RWPE2 (cell line): ENCODE data around the gene SLC8A2.
A peak's percentile ranks its signal among the peaks of the same experiment; 100 is the strongest.

ENCODE experiments used
- ATAC-seq: fragments of 200-7000 bp; cut with Tn5 transposase; 3 replicates; pipeline ENCODE4 v1.9.1; 2021; ENCODE audit warnings: low read depth
- DNase-seq: peaks from one replicate; pipeline ENCODE4 v3.0.0-alpha.2; 2020; ENCODE audit warnings: low spot score
- H3K27ac ChIP-seq: fragments of 450-650 bp; 2 replicates; pipeline ENCODE4 v1.5.1; 2017; ENCODE audit warnings: mild to moderate bottlenecking; ENCODE audit not compliant: poor library complexity, severe bottlenecking
- H3K27me3 ChIP-seq: fragments of 250-450 bp; sonication (Bioruptor Pico); 2 replicates; pipeline ENCODE4 v1.5.1; 2021; ENCODE audit warnings: mild to moderate bottlenecking, moderate library complexity; ENCODE audit not compliant: insufficient read depth, poor library complexity, severe bottlenecking
- H3K36me3 ChIP-seq: fragments of 250-450 bp; sonication (Bioruptor Pico); 2 replicates; pipeline ENCODE4 v1.5.1; 2020; ENCODE audit warnings: low read depth, mild to moderate bottlenecking, moderate library complexity
- H3K4me1 ChIP-seq: fragments of 250-450 bp; sonication (Bioruptor Pico); 2 replicates; pipeline ENCODE4 v1.5.1; 2021; ENCODE audit warnings: mild to moderate bottlenecking, moderate library complexity; ENCODE audit not compliant: insufficient read depth, poor library complexity, severe bottlenecking
- H3K4me3 ChIP-seq: fragments of 250-450 bp; sonication (Bioruptor Pico); 2 replicates; pipeline ENCODE4 v1.5.1; 2021; ENCODE audit warnings: mild to moderate bottlenecking, moderate library complexity; ENCODE audit not compliant: severe bottlenecking
- H3K9me3 ChIP-seq: fragments of 250-450 bp; sonication (Bioruptor Pico); 2 replicates; pipeline ENCODE4 v1.5.1; 2021; ENCODE audit warnings: mild to moderate bottlenecking, moderate library complexity; ENCODE audit not compliant: severe bottlenecking
- CTCF ChIP-seq: fragments of 450-650 bp; IDR thresholded peaks from one replicate; pipeline ENCODE4 v1.5.1; 2017; ENCODE audit warnings: mild to moderate bottlenecking, moderate library complexity; ENCODE audit not compliant: poor library complexity, severe bottlenecking

SLC8A2 gene

GRCh38 chr19:47514869-47515588 lies 43.3 kb upstream of the SLC8A2 start, which contains the start of gene NAPA:
Gene NAPA (minus strand): TSS chr19:47515063. CDS start chr19:47514940, 123 bp downstream.
- no peak for TF ChIP-seq CTCF
- Histone ChIP-seq H3K4me1 (peaks cover 20% of the 10 kb centered on the region), H3K36me3 (no peaks in the 10 kb centered on the region), H3K9me3 (no peaks in the 10 kb centered on the region), H3K4me3 (peak within 1 kb of the TSS; percentile 76), H3K27ac (peak within 1 kb of the TSS; percentile 28), H3K27me3 (no peaks in the 10 kb centered on the region)
- DNase-seq (peak; percentile 100), ATAC-seq (peak; percentile 89)

- H3K27ac ChIP-seq: peak overlapping the region; percentile 28
- no peak for TF ChIP-seq CTCF
- no peaks in the 10 kb centered on the region for H3K9me3 ChIP-seq
- H3K4me3 ChIP-seq: peak overlapping the region; percentile 76
- H3K36me3 ChIP-seq: no peaks in the 10 kb centered on the region
- DNase-seq (no peak), ATAC-seq (no peak; the same call in 2 of the 3 replicates)
- H3K27me3 ChIP-seq: no peaks in the 10 kb centered on the region
- H3K4me1 ChIP-seq: peaks cover 27% of the 10 kb centered on the region
These were observed 42.6 kb upstream of the SLC8A2 start for GRCh38 chr19:47514151-47514868.

GRCh38 chr19:47512948-47513319 lies 41.2 kb upstream of the SLC8A2 start:
- peaks cover 28% of the 10 kb centered on the region for H3K4me1 ChIP-seq

DNA sequence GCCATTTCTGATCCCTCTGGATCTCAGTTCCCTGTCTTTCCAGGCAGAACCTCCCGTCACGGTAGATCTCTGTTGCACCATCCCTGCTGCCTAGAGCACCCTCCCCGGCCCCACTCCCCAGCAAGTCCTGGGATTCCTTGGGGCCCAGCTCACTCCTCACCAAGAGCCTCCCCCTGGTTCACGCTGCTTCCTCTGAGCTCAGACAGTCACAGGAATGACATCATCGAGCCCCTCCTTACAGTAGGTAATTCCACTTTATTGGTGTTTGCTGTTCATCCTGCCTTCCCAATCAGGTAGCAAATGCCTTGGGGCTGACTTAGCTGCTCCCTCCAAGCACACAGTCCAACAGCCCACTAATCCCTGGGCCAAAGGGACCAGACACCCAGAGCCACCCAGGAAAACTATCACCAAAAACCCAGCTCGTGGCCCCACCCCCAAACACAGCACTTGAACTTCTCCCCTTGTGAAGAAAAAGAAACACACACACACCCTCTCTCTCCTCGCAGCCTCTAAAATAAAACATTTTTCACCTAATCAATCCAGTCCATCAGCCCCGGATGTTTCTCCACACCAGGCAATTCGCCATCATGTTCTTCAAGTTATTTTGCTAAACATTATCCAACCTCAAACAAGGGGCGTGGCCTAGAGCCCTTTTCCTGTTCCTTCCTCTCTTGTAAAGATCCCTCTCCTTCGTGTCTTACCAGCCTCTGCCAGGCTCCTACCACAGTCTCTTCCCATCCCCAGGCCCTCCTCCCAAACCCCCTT lies 40.7 kb upstream of the SLC8A2 start:
- Histone ChIP-seq H3K27me3 (no peaks in the 10 kb centered on the region), H3K36me3 (peaks cover 4% of the 10 kb centered on the region; the same call in 1 of the 2 replicates), H3K4me1 (peaks cover 28% of the 10 kb centered on the region), H3K9me3 (no peaks in the 10 kb centered on the region), H3K27ac (peak overlapping the region; percentile 70), H3K4me3 (peak overlapping the region; percentile 7)
- TF ChIP-seq CTCF: no peak
- ATAC-seq (no peak), DNase-seq (no peak)

More at GRCh38 chr19:47512948-47513319, 41.2 kb upstream of the SLC8A2 start:
- Histone ChIP-seq H3K27ac (peak overlapping the region; percentile 70), H3K4me3 (peak overlapping the region; percentile 7), H3K9me3 (no peaks in the 10 kb centered on the region), H3K27me3 (no peaks in the 10 kb centered on the region), H3K36me3 (peaks cover 4% of the 10 kb centered on the region; the same call in 1 of the 2 replicates)
- no peak for ATAC-seq
- DNase-seq: no peak
- no peak for TF ChIP-seq CTCF
